Caco-2 (cell line): Measurements from ENCODE around the gene UBN2. TPM values are rescaled to one million over a fixed set of nuclear protein-coding genes. Genes with fewer than 3 reads are reported as not detected.

ENCODE experiments used
- BruUV-seq: library from RNA; stranded (reverse); fragments of 400-500 nt; replicated peaks from 2 replicates; lab custom pipeline; 2021; lab: Mats Ljungman, UMichigan
- CTCF ChIA-PET: fragments of 300-600 bp; sonication (Branson Sonifier 250); formaldehyde crosslinking; loops from one replicate; lab custom pipeline; 2022; ENCODE audit warnings: antibody characterized with exemption; lab: Charles Lee
- POLR2A ChIA-PET: fragments of 300-600 bp; sonication (Branson Sonifier 250); formaldehyde crosslinking; loops from one replicate; lab custom pipeline; 2022; ENCODE audit warnings: antibody characterized with exemption; lab: Charles Lee
- DNase-seq, 2 experiments: peaks; one replicate each; pipeline versions ENCODE4 v3.0.0 to v3.0.0-alpha.2; 2020 to 2022
- H3K27me3 ChIP-seq: replicated peaks from 2 replicates; pipeline ENCODE4 v1.6.0; 2011; ENCODE audit warnings: low read length; ENCODE audit not compliant: control insufficient read depth, insufficient read depth
- H3K36me3 ChIP-seq: 2 replicates; pipeline ENCODE4 v1.5.1; 2011; ENCODE audit warnings: low read length; ENCODE audit not compliant: control insufficient read depth, insufficient read depth
- H3K4me1 ChIP-seq: fragments of 250-450 bp; sonication (Bioruptor Pico); 2 replicates; pipeline ENCODE4 v1.5.1; 2020; ENCODE audit warnings: mild to moderate bottlenecking
- H3K4me3 ChIP-seq: 2 replicates; pipeline ENCODE4 v1.5.1; 2011; ENCODE audit warnings: low read depth, mild to moderate bottlenecking, control low read depth, low read length
- H3K9me3 ChIP-seq: fragments of 250-450 bp; sonication (Bioruptor Pico); 2 replicates; pipeline ENCODE4 v1.5.1; 2020; ENCODE audit warnings: mild to moderate bottlenecking, moderate library complexity
- H3K27ac Mint-ChIP-seq: one replicate; pipeline ENCODE4 v1.8.0; 2022; ENCODE audit warnings: mixed read lengths; ENCODE audit not compliant: unreplicated experiment
- H3K27me3 Mint-ChIP-seq: one replicate; pipeline ENCODE4 v1.8.0; 2022; ENCODE audit warnings: mixed read lengths; ENCODE audit not compliant: insufficient read depth, unreplicated experiment
- H3K36me3 Mint-ChIP-seq: one replicate; pipeline ENCODE4 v1.8.0; 2022; ENCODE audit warnings: mild to moderate bottlenecking, mixed read lengths; ENCODE audit not compliant: insufficient read depth, unreplicated experiment
- H3K4me1 Mint-ChIP-seq: one replicate; pipeline ENCODE4 v1.8.0; 2022; ENCODE audit warnings: low read depth, mixed read lengths; ENCODE audit not compliant: unreplicated experiment
- H3K4me3 Mint-ChIP-seq: one replicate; pipeline ENCODE4 v1.8.0; 2022; ENCODE audit warnings: mild to moderate bottlenecking, moderate library complexity, mixed read lengths; ENCODE audit not compliant: unreplicated experiment
- H3K9me3 Mint-ChIP-seq: one replicate; pipeline ENCODE4 v1.8.0; 2022; ENCODE audit warnings: mixed read lengths; ENCODE audit not compliant: unreplicated experiment
- intact Hi-C: fragments of 100-400 bp; cut with micrococcal nuclease; formaldehyde crosslinking; loops from one replicate; pipeline ENCODE4 v1.10.0; 2022; ENCODE audit not compliant: unreplicated experiment
- total RNA-seq: library from RNA; stranded (reverse); gene quantifications from 2 replicates; pipeline ENCODE4 v1.2.3, GENCODE V29; 2022
- TF ChIP-seq, protein P1 (sequence below), 2 experiments: fragments of 200-600 bp in 1 of 2; IDR thresholded peaks; 1 replicate in 1 of 2; 2 replicates in 1 of 2; pipeline versions ENCODE4 v1.5.1 to v1.8.0; 2011 to 2022; ENCODE audit warnings: antibody characterized with exemption in 1 of 2, control low read depth in 1 of 2, inconsistent platforms in 1 of 2, low read depth in 1 of 2, low read length in 1 of 2, mild to moderate bottlenecking in 1 of 2, moderate library complexity in 1 of 2; ENCODE audit not compliant: insufficient read depth in 1 of 2, severe bottlenecking in 1 of 2, unreplicated experiment in 1 of 2

UBN2 gene
- total RNA-seq, 1 experiment from 2014 or later: 21.3 TPM

DNA sequence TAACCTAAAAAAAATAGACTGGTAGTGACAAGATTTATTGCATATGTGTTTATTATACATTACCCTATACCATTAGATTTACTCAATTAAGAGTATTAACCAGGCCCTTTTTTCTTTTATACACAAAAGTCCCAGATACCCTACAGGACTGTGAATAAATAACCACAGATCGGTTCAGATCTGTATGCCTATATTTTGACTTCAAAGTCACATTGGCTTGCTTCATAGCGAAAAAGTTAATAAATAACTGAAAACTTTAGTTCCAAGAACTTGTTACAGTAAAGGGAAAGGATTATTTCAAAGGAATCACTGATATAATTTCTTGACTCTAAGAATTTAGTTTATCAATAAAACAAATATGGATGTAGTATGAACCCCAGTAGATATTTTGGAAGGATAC, 68.3 kb downstream of the UBN2 start:
- CTCF ChIA-PET: no interaction called here

DNA sequence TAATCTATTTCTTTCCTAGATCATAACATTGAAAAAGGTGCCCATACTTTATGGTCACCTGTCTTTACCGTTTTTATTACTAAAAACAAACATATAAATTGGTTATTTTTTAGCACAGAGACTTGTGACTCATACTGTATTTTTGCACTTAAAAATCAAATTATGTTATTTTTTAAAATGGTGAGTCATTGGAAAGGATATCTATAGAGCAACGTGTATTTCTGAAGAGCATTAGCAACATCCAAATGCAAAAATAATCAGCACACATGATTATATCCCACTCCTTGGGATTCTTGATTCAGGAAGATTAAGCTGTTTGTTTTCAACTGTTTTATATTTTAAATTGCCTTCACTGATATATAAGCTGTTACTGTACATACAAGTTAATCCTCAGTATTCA, 69.4 kb downstream of the UBN2 start:
- Histone ChIP-seq H3K27me3 (no peaks in the 10 kb centered on the region), H3K9me3 (no peaks in the 10 kb centered on the region), H3K4me1 (peaks cover 49% of the 10 kb centered on the region), H3K36me3 (no peaks in the 10 kb centered on the region), H3K4me3 (no peak overlapping the region)
- no peaks in the 10 kb centered on the region for H3K9me3 Mint-ChIP-seq
- CTCF ChIA-PET: no interaction called here
- H3K27me3 Mint-ChIP-seq: no peaks in the 10 kb centered on the region
- TF ChIP-seq, protein P1, sequence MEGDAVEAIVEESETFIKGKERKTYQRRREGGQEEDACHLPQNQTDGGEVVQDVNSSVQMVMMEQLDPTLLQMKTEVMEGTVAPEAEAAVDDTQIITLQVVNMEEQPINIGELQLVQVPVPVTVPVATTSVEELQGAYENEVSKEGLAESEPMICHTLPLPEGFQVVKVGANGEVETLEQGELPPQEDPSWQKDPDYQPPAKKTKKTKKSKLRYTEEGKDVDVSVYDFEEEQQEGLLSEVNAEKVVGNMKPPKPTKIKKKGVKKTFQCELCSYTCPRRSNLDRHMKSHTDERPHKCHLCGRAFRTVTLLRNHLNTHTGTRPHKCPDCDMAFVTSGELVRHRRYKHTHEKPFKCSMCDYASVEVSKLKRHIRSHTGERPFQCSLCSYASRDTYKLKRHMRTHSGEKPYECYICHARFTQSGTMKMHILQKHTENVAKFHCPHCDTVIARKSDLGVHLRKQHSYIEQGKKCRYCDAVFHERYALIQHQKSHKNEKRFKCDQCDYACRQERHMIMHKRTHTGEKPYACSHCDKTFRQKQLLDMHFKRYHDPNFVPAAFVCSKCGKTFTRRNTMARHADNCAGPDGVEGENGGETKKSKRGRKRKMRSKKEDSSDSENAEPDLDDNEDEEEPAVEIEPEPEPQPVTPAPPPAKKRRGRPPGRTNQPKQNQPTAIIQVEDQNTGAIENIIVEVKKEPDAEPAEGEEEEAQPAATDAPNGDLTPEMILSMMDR (IDR thresholded peaks at IDR 0.05; ENCODE audit: insufficient read depth in 1 of 2, low read depth in 1 of 2, low read length in 1 of 2, severe bottlenecking in 1 of 2, unreplicated experiment in 1 of 2): no peak
- no peak overlapping the region for H3K4me3 Mint-ChIP-seq
- POLR2A ChIA-PET: no interaction called here
- BruUV-seq: no TSS peak
- H3K36me3 Mint-ChIP-seq: peaks cover 7% of the 10 kb centered on the region
- DNase-seq: no peak
- H3K4me1 Mint-ChIP-seq: peaks cover 16% of the 10 kb centered on the region
- intact Hi-C loops: no loop called here
- peak overlapping the region; percentile 50 for H3K27ac Mint-ChIP-seq

More for the DNA sequence above, 68.3 kb downstream of the UBN2 start:
- H3K36me3 ChIP-seq: no peaks in the 10 kb centered on the region
- intact Hi-C loops: loop anchor here (2.0 to 5.0 kb wide), 2 partner anchors 60 to 67 kb away; partner anchors contain the start of genes LUC7L2 and UBN2
- no peak overlapping the region for H3K4me3 ChIP-seq
- peaks cover 60% of the 10 kb centered on the region for H3K4me1 ChIP-seq
- Mint-ChIP-seq H3K4me1 (peaks cover 22% of the 10 kb centered on the region), H3K27me3 (no peaks in the 10 kb centered on the region), H3K36me3 (peaks cover 6% of the 10 kb centered on the region), H3K27ac (peak overlapping the region; percentile 50), H3K9me3 (no peaks in the 10 kb centered on the region), H3K4me3 (peak overlapping the region; percentile 11)
- no peak for DNase-seq
- POLR2A ChIA-PET: no interaction called here
- BruUV-seq: no TSS peak
- no peaks in the 10 kb centered on the region for H3K9me3 ChIP-seq
- no peaks in the 10 kb centered on the region for H3K27me3 ChIP-seq
- TF ChIP-seq, protein P1 (IDR thresholded peaks at IDR 0.05; ENCODE audit: insufficient read depth in 1 of 2, low read depth in 1 of 2, low read length in 1 of 2, severe bottlenecking in 1 of 2, unreplicated experiment in 1 of 2): no peak

DNA sequence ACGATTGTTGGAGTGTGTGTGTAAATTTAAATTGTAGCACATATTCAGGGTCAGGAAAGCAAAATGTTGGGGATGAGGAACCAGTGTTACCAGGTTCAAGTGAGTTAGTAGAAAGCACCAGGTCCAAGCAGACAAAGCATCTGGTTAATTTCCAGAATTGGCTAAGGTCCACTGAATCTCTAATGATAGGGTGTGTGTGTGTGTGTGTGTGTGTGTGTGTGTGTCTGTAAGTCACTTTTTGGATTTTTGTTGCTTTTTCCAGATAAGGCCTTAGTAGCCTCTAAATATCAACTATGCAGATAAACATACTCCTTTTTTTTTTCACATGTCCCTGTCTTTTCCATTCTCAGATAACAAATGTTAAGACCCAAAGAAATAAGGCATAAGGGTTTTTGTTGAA, 73.5 kb downstream of the UBN2 start:
- Histone ChIP-seq H3K9me3 (no peaks in the 10 kb centered on the region), H3K27me3 (no peaks in the 10 kb centered on the region), H3K36me3 (no peaks in the 10 kb centered on the region; the same call in 1 of the 2 replicates), H3K4me3 (no peak overlapping the region), H3K4me1 (peaks cover 10% of the 10 kb centered on the region)
- Mint-ChIP-seq H3K4me1 (peaks cover 4% of the 10 kb centered on the region), H3K9me3 (no peaks in the 10 kb centered on the region), H3K27me3 (no peaks in the 10 kb centered on the region), H3K4me3 (no peak overlapping the region), H3K27ac (no peak overlapping the region), H3K36me3 (peaks cover 10% of the 10 kb centered on the region)
- DNase-seq: no peak
- POLR2A ChIA-PET: no interaction called here
- intact Hi-C loops: no loop called here
- BruUV-seq: no TSS peak
- CTCF ChIA-PET: no interaction called here
- TF ChIP-seq, protein P1 (IDR thresholded peaks at IDR 0.05; ENCODE audit: insufficient read depth in 1 of 2, low read depth in 1 of 2, low read length in 1 of 2, severe bottlenecking in 1 of 2, unreplicated experiment in 1 of 2): no peak
